ENCODE measurements around the gene EGFL8.
"Not testable (repeated sequence)": the region's sequence is repeated elsewhere in the genome, so short reads cannot be mapped to it uniquely, and the experiment has no call there.

Gene EGFL8

DNA sequence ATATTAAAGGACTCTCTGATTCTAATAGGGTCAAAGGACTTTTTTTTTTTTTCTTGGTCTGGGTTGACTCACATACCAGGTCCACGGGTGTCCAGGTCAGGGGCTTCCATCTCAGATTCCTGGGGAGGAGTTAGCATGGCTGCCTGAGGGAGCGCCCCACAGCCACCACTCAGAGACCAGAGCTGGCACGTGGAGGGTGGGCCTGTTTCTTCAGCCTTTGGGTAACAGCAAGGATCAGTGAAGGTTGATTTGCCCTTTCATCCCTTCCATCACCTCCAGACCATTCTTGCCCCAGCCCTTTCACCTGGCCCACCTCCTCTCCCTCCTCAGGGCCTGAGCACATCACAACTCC, 33.9 kb downstream of the EGFL8 start:
- no peak for DNase-seq

- no peak for DNase-seq
These were observed 34.5 kb downstream of the EGFL8 start for GRCh38 chr6:32198866-32199265.

GRCh38 chr6:32200711-32201475, 36.5 kb downstream of the EGFL8 start:
- no peak for DNase-seq

GRCh38 chr6:32202186-32202585, 37.8 kb downstream of the EGFL8 start:
- no peak for DNase-seq

GRCh38 chr6:32203426-32204267, 39.3 kb downstream of the EGFL8 start:
- DNase-seq: no peak

- no peak for DNase-seq
These were observed 39.9 kb downstream of the EGFL8 start for GRCh38 chr6:32204268-32204715.

DNA sequence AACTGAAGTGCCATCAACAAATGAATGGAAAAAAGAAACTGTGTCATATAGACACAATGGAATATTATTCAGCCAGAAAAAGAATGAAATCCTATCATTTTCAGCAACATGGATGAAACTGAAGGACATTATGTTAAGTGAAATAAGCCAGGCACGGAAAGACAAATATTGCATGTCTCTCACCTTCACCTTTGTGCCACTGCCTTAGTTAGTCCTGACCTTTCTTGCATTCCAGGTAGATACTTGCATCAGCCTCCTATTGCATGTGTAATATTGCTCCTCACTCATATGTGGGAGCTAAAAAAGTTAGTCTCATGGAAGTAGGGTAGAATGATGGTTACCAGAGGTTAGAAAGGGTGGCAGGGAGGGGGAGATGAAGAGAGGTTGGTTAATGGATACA, 44.6 kb downstream of the EGFL8 start:
- DNase-seq: no peak

DNA sequence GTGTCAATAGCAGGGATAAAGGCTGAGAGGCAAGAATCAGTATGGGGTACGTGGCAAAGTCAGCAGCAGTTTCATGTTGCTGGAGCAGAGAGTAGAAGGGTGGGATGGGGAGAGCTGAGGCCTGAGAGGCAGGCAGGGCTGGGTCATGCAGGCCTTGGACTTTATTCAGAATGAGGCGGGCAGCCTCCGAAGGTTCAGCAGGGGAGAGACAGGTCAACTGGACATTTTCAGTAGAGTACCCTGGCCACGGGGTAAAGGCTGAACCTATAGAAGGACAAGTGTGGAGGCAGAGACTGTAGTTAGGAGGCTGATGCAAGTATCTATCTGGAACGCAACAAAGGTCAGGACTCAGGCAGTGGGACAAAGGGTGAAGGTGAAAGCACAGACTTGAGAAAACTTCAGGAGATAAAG, 45.8 kb downstream of the EGFL8 start:
- DNase-seq: no peak

DNA sequence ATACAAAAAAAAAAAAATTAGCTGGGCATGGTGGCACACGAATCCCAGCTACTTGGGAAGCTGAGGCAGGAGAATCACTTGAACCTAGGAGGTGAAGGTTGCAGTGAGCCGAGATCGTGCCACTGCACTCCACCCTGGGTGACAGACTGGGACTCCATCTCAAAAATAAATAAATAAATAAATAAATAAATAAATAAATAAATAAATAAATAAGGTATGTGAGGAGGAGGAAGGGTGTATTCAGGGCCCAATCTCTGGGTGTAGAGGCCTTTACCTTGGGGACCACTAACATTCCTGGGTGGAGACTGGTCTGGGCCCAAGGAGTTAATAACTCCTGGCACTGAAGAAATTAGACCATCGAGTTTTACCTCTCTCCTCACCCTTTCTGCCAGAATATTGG, 47.0 kb downstream of the EGFL8 start:
- not testable (repeated sequence) for DNase-seq

DNA sequence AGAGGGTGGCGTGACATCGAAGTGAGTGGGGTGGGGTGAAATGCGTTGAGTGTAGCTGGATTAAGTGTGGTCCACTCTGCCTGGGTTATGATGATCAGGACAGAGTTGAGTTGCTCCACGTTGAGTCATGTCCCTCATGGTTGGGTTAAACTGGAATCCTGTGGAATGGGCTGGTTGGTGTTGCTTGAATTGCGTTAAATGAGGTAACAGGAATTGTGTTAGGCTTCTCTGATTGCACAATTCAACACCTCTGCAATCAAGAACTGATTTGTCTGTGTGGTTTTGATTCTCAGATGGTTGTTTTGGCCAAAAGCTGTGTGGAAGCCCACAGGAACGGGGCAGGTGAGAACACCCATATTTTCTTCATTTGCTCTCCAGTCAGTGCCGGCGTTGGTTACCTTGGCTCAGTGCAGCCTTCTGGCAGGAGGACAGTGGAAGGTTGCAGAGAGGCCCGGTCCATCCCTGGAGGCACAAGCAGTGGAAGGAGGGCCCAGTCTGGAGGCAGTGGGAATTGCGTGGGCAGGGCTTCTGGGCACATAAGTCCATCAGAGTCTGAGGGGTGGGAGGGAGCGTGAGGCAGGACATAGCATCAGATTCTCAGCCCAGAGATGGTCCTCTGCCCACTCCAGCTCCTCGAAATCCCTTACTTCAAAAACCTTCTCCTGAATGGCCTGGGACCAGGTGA, 47.8 kb downstream of the EGFL8 start:
- DNase-seq: no peak

DNA sequence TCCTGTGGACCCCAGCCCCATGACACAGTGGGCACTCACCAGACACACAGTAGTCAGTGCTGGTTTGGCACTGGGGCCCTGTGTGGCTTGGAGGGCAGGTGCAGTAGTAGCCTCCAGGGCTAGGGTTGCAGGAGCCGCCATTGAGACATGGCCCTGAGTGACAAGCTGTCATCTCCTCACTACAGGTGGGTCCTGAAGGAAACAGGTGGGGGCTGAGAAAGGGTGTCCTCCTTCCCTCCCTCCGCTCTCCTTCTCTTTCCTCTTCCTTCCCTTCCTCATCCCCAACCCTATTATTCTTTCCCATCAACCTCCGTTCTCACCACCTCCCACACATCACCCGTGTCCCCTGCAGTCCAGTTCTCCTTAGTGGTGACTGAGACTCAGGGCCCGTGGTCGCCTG, 49.3 kb downstream of the EGFL8 start:
- no peak for DNase-seq

- no peak for DNase-seq
These were observed 49.7 kb downstream of the EGFL8 start for GRCh38 chr6:32214126-32214525.

- no peak for DNase-seq
These were observed 51.2 kb downstream of the EGFL8 start for GRCh38 chr6:32215617-32216016.

- no peak for DNase-seq
These were observed 51.9 kb downstream of the EGFL8 start for GRCh38 chr6:32216285-32216684.

DNA sequence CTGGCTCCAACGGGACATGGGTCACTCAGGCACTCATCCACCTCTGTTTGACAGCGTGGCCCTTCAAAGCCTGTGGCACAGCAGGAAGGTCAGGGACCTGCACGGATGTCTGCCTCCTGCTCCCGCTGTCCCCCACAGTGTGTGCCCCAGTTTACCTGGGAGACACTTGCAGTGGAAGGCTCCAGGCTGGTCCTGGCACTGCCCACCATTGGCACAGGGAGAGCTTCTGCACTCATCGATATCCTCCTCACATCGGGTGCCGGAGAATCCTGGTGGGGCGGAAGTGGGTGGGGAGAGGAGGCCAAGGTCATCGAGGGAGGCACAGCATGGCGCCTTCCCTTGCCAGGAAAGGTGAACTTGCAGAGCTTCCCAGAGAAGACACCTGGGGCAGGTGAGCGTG, 52.6 kb downstream of the EGFL8 start:
- DNase-seq: no peak

Measured in NCI-H226 (cell line).